Measurements from ENCODE around the gene TIMM13.

GRCh38 chr19:2387367-2388288 lies 39.8 kb downstream of the TIMM13 start:
- TF ChIP-seq POLR2AphosphoS5 (IDR thresholded peaks at IDR 0.05; ENCODE audit: low read depth, low read length) = no peak
- no peak for TF ChIP-seq POLR2A (IDR thresholded peaks at IDR 0.05; ENCODE audit: low read depth, low read length)

Measured in GM12892 (cell line).